Heart right ventricle (tissue), 16 donors: Measurements from ENCODE around the gene RBM17. TPM values are rescaled to one million over a fixed set of nuclear protein-coding genes. Genes with fewer than 3 reads are reported as not detected.

Source experiments
- ATAC-seq, 8 donors: fragments of 200-7000 bp; cut with Tn5 transposase; one replicate each; pipeline ENCODE4 v1.9.1; 2020; ENCODE audit warnings: mild to moderate bottlenecking in 8 of 8, moderate library complexity in 8 of 8, moderate number of reproducible peaks in 1 of 8
- DNase-seq, 2 donors: peaks; one replicate each; pipeline ENCODE4 v3.0.0-alpha.2; 2020
- H3K27ac ChIP-seq, 10 donors: fragments of 200-600 bp; sonication (generic) in 2 of 10; one replicate each; pipeline versions ENCODE4 v1.5.0 to v1.8.0; 2020 to 2022; ENCODE audit warnings: mild to moderate bottlenecking in 3 of 10
- H3K27me3 ChIP-seq, 7 donors: fragments of 200-600 bp; one replicate each; pipeline ENCODE4 v1.8.0; 2021 to 2022; ENCODE audit warnings: mild to moderate bottlenecking in 2 of 7
- H3K36me3 ChIP-seq, 9 donors: fragments of 200-600 bp; sonication (generic) in 1 of 9; one replicate each; pipeline versions ENCODE4 v1.5.0 to v1.8.0; 2020 to 2022; ENCODE audit warnings: mild to moderate bottlenecking in 2 of 9
- H3K4me1 ChIP-seq, 9 donors: fragments of 200-600 bp; sonication (generic) in 1 of 9; one replicate each; pipeline versions ENCODE4 v1.5.0 to v1.8.0; 2020 to 2022; ENCODE audit warnings: mild to moderate bottlenecking in 4 of 9
- H3K4me3 ChIP-seq, 10 donors: fragments of 200-600 bp; sonication (generic) in 2 of 10; one replicate each; pipeline versions ENCODE4 v1.5.0 to v1.8.0; 2020 to 2022; ENCODE audit warnings: mild to moderate bottlenecking in 7 of 10, moderate library complexity in 2 of 10
- H3K9me3 ChIP-seq, 11 donors: fragments of 200-600 bp in 10 of 11; sonication (generic) in 2 of 11; one replicate each; pipeline versions ENCODE4 v1.5.0 to v1.8.0; 2013 to 2022; ENCODE audit warnings: mild to moderate bottlenecking in 2 of 11, control low read depth in 1 of 11, moderate library complexity in 1 of 11
- CTCF ChIP-seq, 9 donors: fragments of 200-600 bp; sonication (generic) in 2 of 9; IDR thresholded peaks; one replicate each; pipeline versions ENCODE4 v1.5.0 to v1.8.0; 2021 to 2022; ENCODE audit warnings: antibody characterized with exemption in 9 of 9, mild to moderate bottlenecking in 5 of 9, moderate library complexity in 1 of 9
- WGBS, 2 donors: extraction: QIAGEN DNeasy Blood & Tissue Kit; methylation state at CpG; one replicate each; pipeline ENCODE4 v1.1.7; 2013; ENCODE audit warnings: inconsistent platforms in 1 of 2; 5-methylcytosine and 5-hydroxymethylcytosine counted together
- intact Hi-C, 10 donors: fragments of 100-400 bp; cut with DNase I; formaldehyde crosslinking; loops; one replicate each; pipeline versions ENCODE4 v1.11.1 to v1.14.2; 2022
- polyA plus RNA-seq, 2 donors: library from polyadenylated mRNA; stranded (reverse); fragments of 200-250 nt; gene quantifications; one replicate each; pipeline ENCODE4 v1.2.3, GENCODE V29; 2013
- total RNA-seq, 10 donors: library from RNA; stranded (reverse); fragmentation: NEBNext Ultra II Directional in 3 of 10; extraction: Animal tissue kit (Norgen Biotek cat#: 25700) in 3 of 10; gene quantifications; one replicate each; pipeline versions ENCODE4 v1.2.1 to v1.2.4, GENCODE V29; 2021 to 2023
- donor health status: Arrhythmogenic right ventricular cardiomyopathy.
- donor health status: ischemic (EF 13 %, LVEDD 7.1; RV severe dilation, severe dysfunction).
- donor health status: healthy with polysubstance abuse.
- donor health status: DM: no; HTN: yes; CAD: no.
- donor health status: DM: no; HTN: no; CAD: no.
- donor health status: ischemic (EF 25% LVEDD 6.9; RV normal size, moderate dysfunction).
- donor health status: ischemic (EF 25% LVEDD 5.7; RV mildly dilated, moderate dysfunction).
- donor health status: healthy.
- donor health status: DM: yes; HTN: yes; CAD: no.
- donor health status: Ischemic cardiomyopathy.
- donor health status: ischemic (EF 35%, LVEDD 5.7; RV mildly dilated, moderate dysfunction).
- donor health status: nonischemic (EF 11% LVEDD 7.7; RV severe dilation, severe dysfunction).
- donor health status: DM: yes; HTN: yes; CAD: no.
- donor health status: PGD.
- donor health status: ischemic (EF 29% LVEDD 5.4; RV normal size, mild dysfunction).
- donor health status: nonischemic (EF 23%, LVEDD 6.1; RV moderate dilation, normal function).

Gene RBM17
- total and polyA plus RNA-seq, 12 donors: 53.4 to 100 (median 64.0) TPM

- no peaks in the 10 kb centered on the region for H3K9me3 ChIP-seq
- intact Hi-C loops: loop anchor here in 2 of 10 donors (5.0 to 10.0 kb wide), 2 partner anchors 56 to 62 kb away; partner anchors contain the start of genes PFKFB3 (in 1 of the 2) and RBM17 (in 1 of the 2)
- ATAC-seq (no peak), DNase-seq (no peak)
- no peak overlapping the region for H3K4me3 ChIP-seq
- H3K27me3 ChIP-seq: peaks cover 0 to 17% (median 0%) of the 10 kb centered on the region in 7 donors
- H3K4me1 ChIP-seq: peaks cover 0 to 73% (median 16%) of the 10 kb centered on the region in 9 donors
- peak overlapping the region in 1 of 10 donors; percentile 47 for H3K27ac ChIP-seq
- no peaks in the 10 kb centered on the region for H3K36me3 ChIP-seq
- TF ChIP-seq CTCF (IDR thresholded peaks at IDR 0.05): no peak
- WGBS, 2 donors: 86 to 90% methylated on average over 13 of the region's 13 CpGs
Observed at GRCh38 chr10:6143181-6143580, 54.3 kb downstream of the RBM17 start.

- peak overlapping the region; percentile 61 to 94 (median 82) for H3K4me3 ChIP-seq
- TF ChIP-seq CTCF (IDR thresholded peaks at IDR 0.05): peak in 3 of 9 donors; percentile 30 to 40 (median 35)
- peaks cover 0 to 82% (median 16%) of the 10 kb centered on the region in 9 donors for H3K4me1 ChIP-seq
- peak; percentile 92 to 96 (median 94) for ATAC-seq
- peak; percentile 91 to 92 for DNase-seq
- 0% methylated on average over 66 to 79 of the region's 81 CpGs for WGBS, 2 donors
- no peaks in the 10 kb centered on the region for H3K9me3 ChIP-seq
- peak overlapping the region; percentile 30 to 98 (median 86) for H3K27ac ChIP-seq
- H3K36me3 ChIP-seq: no peaks in the 10 kb centered on the region
- intact Hi-C loops: loop anchor here in 7 of 10 donors (2.0 to 10.0 kb wide), 4 partner anchors 18 to 60 kb away; partner anchors contain the start of genes PFKFB3 (in 1 of the 7) and RBM17 (in 1 of the 7)
- H3K27me3 ChIP-seq: peaks cover 0 to 14% (median 0%) of the 10 kb centered on the region in 7 donors
Observed at GRCh38 chr10:6144406-6145165, 55.8 kb downstream of the RBM17 start.

GRCh38 chr10:6145166-6145987, 56.5 kb downstream of the RBM17 start:
- DNase-seq: peak in 1 of 2 donors; percentile 31
- H3K27me3 ChIP-seq: peaks cover 0 to 7% (median 0%) of the 10 kb centered on the region in 7 donors
- peak overlapping the region; percentile 61 to 94 (median 82) for H3K4me3 ChIP-seq
- 5 to 9% methylated on average over 69 to 76 of the region's 76 CpGs for WGBS, 2 donors
- H3K36me3 ChIP-seq: no peaks in the 10 kb centered on the region
- peak overlapping the region; percentile 30 to 98 (median 86) for H3K27ac ChIP-seq
- TF ChIP-seq CTCF (IDR thresholded peaks at IDR 0.05): no peak
- peak; percentile 11 to 56 (median 28) for ATAC-seq
- no peaks in the 10 kb centered on the region for H3K9me3 ChIP-seq
- intact Hi-C loops: loop anchor here in 7 of 10 donors (2.0 to 10.0 kb wide), 3 partner anchors 17 to 59 kb away; partner anchors contain the start of gene PFKFB3 (in 1 of the 7)
- H3K4me1 ChIP-seq: peaks cover 0 to 84% (median 16%) of the 10 kb centered on the region in 9 donors
